Trophoblast cell (in vitro differentiated cells and primary cell): ENCODE results near the gene VWA1.
"Not testable (repeated sequence)": the region's sequence is repeated elsewhere in the genome, so short reads cannot be mapped to it uniquely, and the experiment has no call there.

Source experiments
- DNase-seq, 2 donors: peaks; one replicate each; pipeline ENCODE4 v3.0.0-alpha.2; 2016
- H2AFZ ChIP-seq: 2 replicates; pipeline ENCODE4 v1.6.1; 2013; ENCODE audit warnings: low read length, moderate library complexity, mild to moderate bottlenecking; ENCODE audit not compliant: insufficient read depth, poor library complexity
- H2AK5ac ChIP-seq: 2 replicates; pipeline ENCODE4 v1.6.1; 2013; ENCODE audit warnings: mild to moderate bottlenecking, low read length
- H2BK120ac ChIP-seq: 2 replicates; pipeline ENCODE4 v1.6.1; 2013; ENCODE audit warnings: low read length, mild to moderate bottlenecking, moderate library complexity; ENCODE audit not compliant: insufficient read depth, poor library complexity
- H2BK12ac ChIP-seq: 2 replicates; pipeline ENCODE4 v1.6.1; 2013; ENCODE audit warnings: mild to moderate bottlenecking, low read length, moderate library complexity
- H2BK5ac ChIP-seq: 2 replicates; pipeline ENCODE4 v1.6.1; 2013; ENCODE audit warnings: low read length, low read depth, moderate library complexity, mild to moderate bottlenecking; ENCODE audit not compliant: poor library complexity
- H3K14ac ChIP-seq: 2 replicates; pipeline ENCODE4 v1.6.1; 2013; ENCODE audit warnings: mild to moderate bottlenecking, low read length
- H3K18ac ChIP-seq: 2 replicates; pipeline ENCODE4 v1.6.1; 2013; ENCODE audit warnings: mild to moderate bottlenecking, low read length
- H3K23ac ChIP-seq: 2 replicates; pipeline ENCODE4 v1.6.1; 2013; ENCODE audit warnings: low read length
- H3K27ac ChIP-seq: 2 replicates; pipeline ENCODE4 v1.5.1; 2013; ENCODE audit warnings: low read depth, mild to moderate bottlenecking, inconsistent platforms, low read length, moderate library complexity
- H3K27me3 ChIP-seq: 2 replicates; pipeline ENCODE4 v1.6.1; 2013; ENCODE audit warnings: inconsistent platforms, mild to moderate bottlenecking, low read length, moderate library complexity; ENCODE audit not compliant: insufficient read depth
- H3K36me3 ChIP-seq, 2 experiments: 1 replicate in 1 of 2; 2 replicates in 1 of 2; pipeline ENCODE4 v1.6.1; 2013; ENCODE audit warnings: low read length in 2 of 2, mild to moderate bottlenecking in 2 of 2, moderate library complexity in 1 of 2; ENCODE audit not compliant: insufficient read depth in 2 of 2, control insufficient read depth in 1 of 2
- H3K4ac ChIP-seq: 2 replicates; pipeline ENCODE4 v1.6.1; 2013; ENCODE audit warnings: low read depth, mild to moderate bottlenecking, low read length, moderate library complexity
- H3K4me1 ChIP-seq, 2 experiments: 1 replicate in 1 of 2; 2 replicates in 1 of 2; pipeline ENCODE4 v1.6.1; 2013; ENCODE audit warnings: low read length in 2 of 2, mild to moderate bottlenecking in 2 of 2, moderate library complexity in 1 of 2; ENCODE audit not compliant: insufficient read depth in 2 of 2, control insufficient read depth in 1 of 2
- H3K4me2 ChIP-seq: 2 replicates; pipeline ENCODE4 v1.6.1; 2013; ENCODE audit warnings: inconsistent platforms, mild to moderate bottlenecking, low read length, moderate library complexity
- H3K4me3 ChIP-seq: 2 replicates; pipeline ENCODE4 v1.5.1; 2013; ENCODE audit warnings: mild to moderate bottlenecking, low read depth, low read length, inconsistent platforms
- H3K79me1 ChIP-seq: one replicate; pipeline ENCODE4 v1.6.1; 2013; ENCODE audit warnings: low read length
- H3K79me2 ChIP-seq: 2 replicates; pipeline ENCODE4 v1.6.1; 2013; ENCODE audit warnings: low read length, mild to moderate bottlenecking; ENCODE audit not compliant: control insufficient read depth, insufficient read depth, poor library complexity
- H3K9ac ChIP-seq: 2 replicates; pipeline ENCODE4 v1.6.1; 2013; ENCODE audit warnings: mild to moderate bottlenecking, low read length
- H3K9me3 ChIP-seq: 2 replicates; pipeline ENCODE4 v1.6.1; 2013; ENCODE audit warnings: low read depth, mild to moderate bottlenecking, control low read depth, inconsistent platforms, low read length; ENCODE audit not compliant: insufficient read depth
- H4K12ac ChIP-seq: 2 replicates; pipeline ENCODE4 v1.6.1; 2013; ENCODE audit warnings: low read depth, mild to moderate bottlenecking, low read length, moderate library complexity
- H4K8ac ChIP-seq: 2 replicates; pipeline ENCODE4 v1.6.1; 2013; ENCODE audit warnings: low read depth, mild to moderate bottlenecking, low read length, moderate library complexity
- H4K91ac ChIP-seq: one replicate; pipeline ENCODE4 v1.6.1; 2013; ENCODE audit warnings: low read depth, mild to moderate bottlenecking, low read length, moderate library complexity
- WGBS: extraction: QIAGEN DNeasy Blood & Tissue Kit; methylation state at CpG from one replicate; pipeline ENCODE4 v1.1.7; 2013; ENCODE audit warnings: missing lambda C conversion rate; ENCODE audit not compliant: insufficient read length, insufficient coverage; ENCODE audit errors: extremely low coverage; 5-methylcytosine and 5-hydroxymethylcytosine counted together

VWA1 gene

GRCh38 chr1:1441002-1441888 lies 5.8 kb downstream of the VWA1 start:
- H3K4me3 ChIP-seq, result no peak overlapping the region
- peaks cover 20 to 23% of the 10 kb centered on the region in 2 experiments for H3K36me3 ChIP-seq
- no peak overlapping the region for H3K27ac ChIP-seq
- H3K9ac ChIP-seq, result no peak overlapping the region
- peak; percentile 41 to 74 for DNase-seq
- peaks cover 4% of the 10 kb centered on the region for H3K79me2 ChIP-seq
- H3K4me1 ChIP-seq, result peaks cover 16 to 22% of the 10 kb centered on the region in 2 experiments
- no peak overlapping the region for H2BK12ac ChIP-seq
- WGBS, result no CpG with 5 or more reads among the region's 29 CpGs
- no peak overlapping the region for H4K91ac ChIP-seq
- H3K23ac ChIP-seq, result no peak overlapping the region
- no peak overlapping the region for H4K8ac ChIP-seq
- no peaks in the 10 kb centered on the region for H3K9me3 ChIP-seq
- H4K12ac ChIP-seq, result no peak overlapping the region
- H3K79me1 ChIP-seq, result peaks cover 2% of the 10 kb centered on the region
- H2BK5ac ChIP-seq, result no peak overlapping the region
- no peak overlapping the region for H2AFZ ChIP-seq
- H2AK5ac ChIP-seq, result no peak overlapping the region
- no peaks in the 10 kb centered on the region for H3K27me3 ChIP-seq
- peak overlapping the region; percentile 5 for H3K18ac ChIP-seq
- no peak overlapping the region for H3K14ac ChIP-seq
- no peak overlapping the region for H2BK120ac ChIP-seq
- no peak overlapping the region for H3K4ac ChIP-seq
- no peak overlapping the region for H3K4me2 ChIP-seq

GRCh38 chr1:1442069-1442770 lies 6.7 kb downstream of the VWA1 start:
- Histone ChIP-seq H3K27ac (no peak overlapping the region), H4K91ac (no peak overlapping the region), H3K36me3 (peaks cover 20 to 23% of the 10 kb centered on the region in 2 experiments), H3K14ac (no peak overlapping the region), H2AK5ac (no peak overlapping the region), H3K27me3 (no peaks in the 10 kb centered on the region), H2BK120ac (no peak overlapping the region), H3K9ac (no peak overlapping the region), H3K4me1 (peaks cover 7 to 14% of the 10 kb centered on the region in 2 experiments), H2BK12ac (no peak overlapping the region), H3K4me2 (no peak overlapping the region), H3K23ac (no peak overlapping the region), H3K4me3 (no peak overlapping the region), H3K79me1 (no peaks in the 10 kb centered on the region), H3K18ac (no peak overlapping the region), H3K4ac (no peak overlapping the region), H3K79me2 (no peaks in the 10 kb centered on the region), H4K12ac (no peak overlapping the region), H3K9me3 (no peaks in the 10 kb centered on the region), H4K8ac (no peak overlapping the region), H2BK5ac (no peak overlapping the region), H2AFZ (no peak overlapping the region)
- no peak for DNase-seq
- WGBS, result no CpG with 5 or more reads among the region's 32 CpGs

- H3K4ac ChIP-seq, H2BK120ac ChIP-seq, H4K12ac ChIP-seq, H2BK5ac ChIP-seq, H3K36me3 ChIP-seq, H3K4me1 ChIP-seq, DNase-seq, H3K79me1 ChIP-seq, H3K79me2 ChIP-seq, H4K91ac ChIP-seq, H3K23ac ChIP-seq, H3K18ac ChIP-seq, H3K27ac ChIP-seq, H3K4me3 ChIP-seq, H4K8ac ChIP-seq, H2AFZ ChIP-seq, H3K14ac ChIP-seq, H3K27me3 ChIP-seq, H2AK5ac ChIP-seq, H3K9me3 ChIP-seq, H2BK12ac ChIP-seq, H3K4me2 ChIP-seq, H3K9ac ChIP-seq: not testable (repeated sequence)
- WGBS, result no CpG with 5 or more reads among the region's 19 CpGs
These were observed 11.1 kb downstream of the VWA1 start for GRCh38 chr1:1446631-1447030.

- Histone ChIP-seq H2AFZ (no peak within 1 kb of the TSS), H2BK120ac (no peak within 1 kb of the TSS), H3K23ac (no peak within 1 kb of the TSS), H3K4me2 (no peak within 1 kb of the TSS), H3K9ac (no peak within 1 kb of the TSS), H2BK5ac (no peak within 1 kb of the TSS), H4K91ac (no peak within 1 kb of the TSS), H3K27ac (no peak within 1 kb of the TSS), H3K18ac (no peak within 1 kb of the TSS), H3K4me1 (no peaks in the 10 kb centered on the region), H3K79me1 (no peaks in the 10 kb centered on the region), H3K14ac (no peak within 1 kb of the TSS), H3K79me2 (no peaks in the 10 kb centered on the region), H4K12ac (no peak within 1 kb of the TSS), H3K9me3 (no peaks in the 10 kb centered on the region), H2AK5ac (no peak within 1 kb of the TSS), H3K4me3 (no peak within 1 kb of the TSS), H3K36me3 (no peaks in the 10 kb centered on the region), H3K27me3 (no peaks in the 10 kb centered on the region), H2BK12ac (no peak within 1 kb of the TSS), H3K4ac (no peak within 1 kb of the TSS), H4K8ac (no peak within 1 kb of the TSS)
- no CpG with 5 or more reads among the region's 6 CpGs for WGBS
- no peak for DNase-seq
These were observed 13.7 kb downstream of the VWA1 start, which contains the start of gene ATAD3C for GRCh38 chr1:1449099-1449739. Gene ATAD3C (plus strand): TSS chr1:1449689. CDS start chr1:1450684, 995 bp downstream.
